Measurements from ENCODE around the gene GADD45GIP1.

DNA sequence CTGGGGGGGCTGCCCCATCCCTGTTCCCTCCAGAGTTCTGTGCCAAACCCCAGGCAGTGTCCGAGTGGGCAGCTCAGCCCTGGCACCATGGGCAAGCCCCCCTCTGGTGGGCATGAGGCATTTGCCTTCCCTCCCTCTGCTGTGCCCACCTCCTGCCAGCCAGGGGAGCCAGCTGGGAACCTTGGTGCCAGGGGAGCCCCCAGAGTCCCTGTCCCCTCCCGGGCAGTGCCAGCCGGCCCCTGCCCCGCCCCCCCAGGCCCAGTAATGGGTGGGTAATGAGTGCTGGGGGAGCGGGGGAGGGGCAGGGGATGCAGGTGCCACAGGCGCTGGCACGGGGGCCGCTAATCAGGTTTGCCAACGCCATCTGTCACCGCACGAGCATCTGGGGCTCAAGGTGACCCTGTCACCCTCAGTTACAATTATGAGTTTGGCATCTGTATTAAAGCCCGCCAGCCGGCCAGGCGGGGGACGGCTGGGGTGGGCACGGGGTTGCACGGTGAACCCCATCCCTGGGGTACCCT is 18.3 kb upstream of the GADD45GIP1 start:
- TF ChIP-seq, protein P1, sequence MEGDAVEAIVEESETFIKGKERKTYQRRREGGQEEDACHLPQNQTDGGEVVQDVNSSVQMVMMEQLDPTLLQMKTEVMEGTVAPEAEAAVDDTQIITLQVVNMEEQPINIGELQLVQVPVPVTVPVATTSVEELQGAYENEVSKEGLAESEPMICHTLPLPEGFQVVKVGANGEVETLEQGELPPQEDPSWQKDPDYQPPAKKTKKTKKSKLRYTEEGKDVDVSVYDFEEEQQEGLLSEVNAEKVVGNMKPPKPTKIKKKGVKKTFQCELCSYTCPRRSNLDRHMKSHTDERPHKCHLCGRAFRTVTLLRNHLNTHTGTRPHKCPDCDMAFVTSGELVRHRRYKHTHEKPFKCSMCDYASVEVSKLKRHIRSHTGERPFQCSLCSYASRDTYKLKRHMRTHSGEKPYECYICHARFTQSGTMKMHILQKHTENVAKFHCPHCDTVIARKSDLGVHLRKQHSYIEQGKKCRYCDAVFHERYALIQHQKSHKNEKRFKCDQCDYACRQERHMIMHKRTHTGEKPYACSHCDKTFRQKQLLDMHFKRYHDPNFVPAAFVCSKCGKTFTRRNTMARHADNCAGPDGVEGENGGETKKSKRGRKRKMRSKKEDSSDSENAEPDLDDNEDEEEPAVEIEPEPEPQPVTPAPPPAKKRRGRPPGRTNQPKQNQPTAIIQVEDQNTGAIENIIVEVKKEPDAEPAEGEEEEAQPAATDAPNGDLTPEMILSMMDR (conservative IDR thresholded peaks at IDR 0.05 in 1 of 2, IDR thresholded peaks at IDR 0.05 in 1 of 2; ENCODE audit: low read depth in 1 of 2, low read length in 2 of 2), result no peak
- TF ChIP-seq EZH2 (IDR thresholded peaks at IDR 0.05; ENCODE audit: low read length, missing control alignments), result no peak
